Measurements from ENCODE around the gene PLTP. TPM values are rescaled to one million over a fixed set of nuclear protein-coding genes. Genes with fewer than 3 reads are reported as not detected.

The PLTP gene
- total and polyA plus RNA-seq, 2 of the 13 experiments (the other 11 are each of a cell fraction or from before 2014, with no cell fraction given), result 16.9 to 28.6 TPM

GRCh38 chr20:45904583-45905504, 7.1 kb downstream of the PLTP start (continued):
- 0 out of 2 replicates have a peak, but pooled peaks have one; percentile 51 for TF ChIP-seq HES4 (CRISPR knock-in tag; IDR thresholded peaks at IDR 0.05; ENCODE audit: borderline replicate concordance)
- no peak for TF ChIP-seq CREM (IDR thresholded peaks at IDR 0.05)
- no peak for TF ChIP-seq CREM (CRISPR knock-in tag; IDR thresholded peaks at IDR 0.05)
- peak; percentile 36; the same call in 1 of the 2 replicates for TF ChIP-seq SP2 (CRISPR knock-in tag; IDR thresholded peaks at IDR 0.05)
- TF ChIP-seq ZNF607 (CRISPR knock-in tag; IDR thresholded peaks at IDR 0.05; ENCODE audit: borderline replicate concordance), result 0 out of 2 replicates have a peak, but pooled peaks have one; percentile 67
- TF ChIP-seq ZNF710 (CRISPR knock-in tag; IDR thresholded peaks at IDR 0.05; ENCODE audit: borderline replicate concordance), result 0 out of 2 replicates have a peak, but pooled peaks have one; percentile 18
- 0 out of 2 replicates have a peak, but pooled peaks have one; percentile 41 for TF ChIP-seq ZNF512B (CRISPR knock-in tag; IDR thresholded peaks at IDR 0.05; ENCODE audit: borderline replicate concordance)
- TF ChIP-seq ZSCAN9 (CRISPR knock-in tag; IDR thresholded peaks at IDR 0.05; ENCODE audit: borderline replicate concordance), result no peak
- TF ChIP-seq ZNF256 (CRISPR knock-in tag; conservative IDR thresholded peaks at IDR 0.05), result no peak
- TF ChIP-seq ZNF101 (CRISPR knock-in tag; IDR thresholded peaks at IDR 0.05; ENCODE audit: borderline replicate concordance, low read depth), result no peak
- no peak for TF ChIP-seq ZNF326 (CRISPR knock-in tag; IDR thresholded peaks at IDR 0.05; ENCODE audit: borderline replicate concordance)
- no peak for TF ChIP-seq THAP8 (CRISPR knock-in tag; IDR thresholded peaks at IDR 0.05; ENCODE audit: borderline replicate concordance)
- peak; percentile 14; the same call in 1 of the 2 replicates for TF ChIP-seq ZNF768 (CRISPR knock-in tag; IDR thresholded peaks at IDR 0.05)
- TF ChIP-seq FOXM1 (CRISPR knock-in tag; IDR thresholded peaks at IDR 0.05), result no peak
- no peak for TF ChIP-seq PHF8 (CRISPR knock-in tag; IDR thresholded peaks at IDR 0.05)
- TF ChIP-seq HMGA1 (CRISPR knock-in tag; conservative IDR thresholded peaks at IDR 0.05), result no peak
- TF ChIP-seq ZNF567 (CRISPR knock-in tag; IDR thresholded peaks at IDR 0.05; ENCODE audit: borderline replicate concordance), result no peak
- TF ChIP-seq CHD4 (IDR thresholded peaks at IDR 0.05; ENCODE audit: borderline replicate concordance, low read length), result peak; percentile 15; the same call in 1 of the 2 replicates
- 0 out of 2 replicates have a peak, but pooled peaks have one; percentile 33 for TF ChIP-seq ZNF724P (CRISPR knock-in tag; IDR thresholded peaks at IDR 0.05; ENCODE audit: borderline replicate concordance)
- TF ChIP-seq ZBTB7A (CRISPR knock-in tag; IDR thresholded peaks at IDR 0.05), result peak; percentile 57; the same call in 1 of the 2 replicates
- TF ChIP-seq, protein P1, sequence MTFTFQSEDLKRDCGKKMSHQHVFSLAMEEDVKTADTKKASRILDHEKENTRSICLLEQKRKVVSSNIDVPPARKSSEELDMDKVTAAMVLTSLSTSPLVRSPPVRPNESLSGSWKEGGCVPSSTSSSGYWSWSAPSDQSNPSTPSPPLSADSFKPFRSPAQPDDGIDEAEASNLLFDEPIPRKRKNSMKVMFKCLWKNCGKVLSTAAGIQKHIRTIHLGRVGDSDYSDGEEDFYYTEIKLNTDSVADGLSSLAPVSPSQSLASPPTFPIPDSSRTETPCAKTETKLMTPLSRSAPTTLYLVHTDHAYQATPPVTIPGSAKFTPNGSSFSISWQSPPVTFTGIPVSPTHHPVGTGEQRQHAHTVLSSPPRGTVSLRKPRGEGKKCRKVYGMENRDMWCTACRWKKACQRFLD (CRISPR knock-in tag; IDR thresholded peaks at IDR 0.05; ENCODE audit: borderline replicate concordance), result peak; percentile 24; the same call in 1 of the 2 replicates
- no peak for TF ChIP-seq RBFOX2 (IDR thresholded peaks at IDR 0.05; ENCODE audit: low read depth, low read length)

Data from HepG2 (cell line).